ENCODE measurements around the gene EML4.

The EML4 gene

DNA sequence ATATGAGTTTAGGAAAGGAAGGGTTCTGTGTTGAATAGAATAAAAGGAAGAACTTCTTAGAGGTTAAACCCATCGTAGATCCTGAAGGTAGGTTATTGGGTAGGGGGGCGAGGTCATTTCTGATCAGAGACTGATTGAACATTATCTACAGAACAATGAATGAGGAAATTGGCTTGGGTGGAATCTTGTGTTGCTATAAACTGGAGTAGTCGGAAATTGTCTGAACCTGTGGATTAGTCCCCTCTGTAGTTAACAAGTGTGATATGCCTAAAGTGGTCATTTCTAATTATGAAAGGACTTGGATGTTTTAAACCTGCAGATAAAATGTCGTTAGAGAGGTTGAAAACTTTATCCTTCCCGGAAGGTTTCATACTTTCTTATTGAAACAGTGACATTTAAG, 42.1 kb downstream of the EML4 start:
- no peak overlapping the region for H3K4me2 ChIP-seq (ENCODE audit: low read depth, low read length, poor library complexity, severe bottlenecking)
- H3K4me1 ChIP-seq (ENCODE audit: insufficient read depth, low read length, poor library complexity, severe bottlenecking) = no peaks in the 10 kb centered on the region
- no peaks in the 10 kb centered on the region for H3F3A ChIP-seq (ENCODE audit: low read depth)
- peaks cover 4% of the 10 kb centered on the region for H4K20me1 ChIP-seq (ENCODE audit: insufficient read depth, low read length, poor library complexity, severe bottlenecking)
- H3K4me3 ChIP-seq (ENCODE audit: low read length, poor library complexity, severe bottlenecking) = no peak overlapping the region
- H3K27me3 ChIP-seq (ENCODE audit: insufficient read depth, low read length, poor library complexity, severe bottlenecking) = no peaks in the 10 kb centered on the region
- peaks cover 46% of the 10 kb centered on the region; the same call in 1 of the 2 replicates for H3K79me2 ChIP-seq (ENCODE audit: insufficient read depth, low read length)
- no peak overlapping the region for H3K9ac ChIP-seq (ENCODE audit: low read depth, low read length, poor library complexity, severe bottlenecking)
- H3K36me3 ChIP-seq (ENCODE audit: insufficient read depth, low read length) = no peaks in the 10 kb centered on the region
- TF ChIP-seq EZH2phosphoT487 (IDR thresholded peaks at IDR 0.05; ENCODE audit: borderline replicate concordance) (no peak), CTCF (conservative IDR thresholded peaks at IDR 0.05; ENCODE audit: low read length) (no peak)
- H3K9me3 ChIP-seq (ENCODE audit: insufficient read depth, low read depth, low read length) = no peaks in the 10 kb centered on the region
- no peaks in the 10 kb centered on the region for H3K9me2 ChIP-seq (replicated peaks; ENCODE audit: low read depth, low read length)
- H2AFZ ChIP-seq (ENCODE audit: low read length) = no peak overlapping the region

- H3K4me1 ChIP-seq (ENCODE audit: insufficient read depth, low read length, poor library complexity, severe bottlenecking) = no peaks in the 10 kb centered on the region
- H3K9me3 ChIP-seq (ENCODE audit: insufficient read depth, low read depth, low read length) = no peaks in the 10 kb centered on the region
- H3K4me2 ChIP-seq (ENCODE audit: low read depth, low read length, poor library complexity, severe bottlenecking) = no peak overlapping the region
- no peak overlapping the region for H3K9ac ChIP-seq (ENCODE audit: low read depth, low read length, poor library complexity, severe bottlenecking)
- H3K79me2 ChIP-seq (ENCODE audit: insufficient read depth, low read length) = peaks cover 62% of the 10 kb centered on the region
- no peaks in the 10 kb centered on the region for H3K9me2 ChIP-seq (replicated peaks; ENCODE audit: low read depth, low read length)
- H3F3A ChIP-seq (ENCODE audit: low read depth) = no peaks in the 10 kb centered on the region
- H3K36me3 ChIP-seq (ENCODE audit: insufficient read depth, low read length) = no peaks in the 10 kb centered on the region
- no peak overlapping the region for H3K4me3 ChIP-seq (ENCODE audit: low read length, poor library complexity, severe bottlenecking)
- no peak for TF ChIP-seq CTCF (conservative IDR thresholded peaks at IDR 0.05; ENCODE audit: low read length)
- TF ChIP-seq EZH2phosphoT487 (IDR thresholded peaks at IDR 0.05; ENCODE audit: borderline replicate concordance) = no peak
- H4K20me1 ChIP-seq (ENCODE audit: insufficient read depth, low read length, poor library complexity, severe bottlenecking) = no peaks in the 10 kb centered on the region
- H2AFZ ChIP-seq (ENCODE audit: low read length) = no peak overlapping the region
- no peaks in the 10 kb centered on the region for H3K27me3 ChIP-seq (ENCODE audit: insufficient read depth, low read length, poor library complexity, severe bottlenecking)
These were observed 45.5 kb downstream of the EML4 start for GRCh38 chr2:42214669-42215068.

- H3K27me3 ChIP-seq (ENCODE audit: insufficient read depth, low read length, poor library complexity, severe bottlenecking) = no peaks in the 10 kb centered on the region
- H3K36me3 ChIP-seq (ENCODE audit: insufficient read depth, low read length) = no peaks in the 10 kb centered on the region
- no peak overlapping the region for H3K4me3 ChIP-seq (ENCODE audit: low read length, poor library complexity, severe bottlenecking)
- H2AFZ ChIP-seq (ENCODE audit: low read length) = no peak overlapping the region
- no peaks in the 10 kb centered on the region for H4K20me1 ChIP-seq (ENCODE audit: insufficient read depth, low read length, poor library complexity, severe bottlenecking)
- H3K9me3 ChIP-seq (ENCODE audit: insufficient read depth, low read depth, low read length) = no peaks in the 10 kb centered on the region
- TF ChIP-seq CTCF (conservative IDR thresholded peaks at IDR 0.05; ENCODE audit: low read length) (no peak), EZH2phosphoT487 (IDR thresholded peaks at IDR 0.05; ENCODE audit: borderline replicate concordance) (no peak)
- no peaks in the 10 kb centered on the region for H3K9me2 ChIP-seq (replicated peaks; ENCODE audit: low read depth, low read length)
- no peaks in the 10 kb centered on the region for H3F3A ChIP-seq (ENCODE audit: low read depth)
- H3K79me2 ChIP-seq (ENCODE audit: insufficient read depth, low read length) = peaks cover 53% of the 10 kb centered on the region
- H3K9ac ChIP-seq (ENCODE audit: low read depth, low read length, poor library complexity, severe bottlenecking) = no peak overlapping the region
- H3K4me1 ChIP-seq (ENCODE audit: insufficient read depth, low read length, poor library complexity, severe bottlenecking) = no peaks in the 10 kb centered on the region
- no peak overlapping the region for H3K4me2 ChIP-seq (ENCODE audit: low read depth, low read length, poor library complexity, severe bottlenecking)
These were observed 47.5 kb downstream of the EML4 start for GRCh38 chr2:42216694-42217093.
